Esophagus (tissue), 2 donors: ENCODE measurements around the gene MOSPD3. TPM values are rescaled to one million over a fixed set of nuclear protein-coding genes. Genes with fewer than 3 reads are reported as not detected.

Experiments used
- H3K27ac ChIP-seq, 2 donors: one replicate each; pipeline ENCODE4 v1.5.1; 2013; ENCODE audit warnings: low read depth in 2 of 2, mild to moderate bottlenecking in 2 of 2, inconsistent platforms in 1 of 2, low read length in 1 of 2, moderate library complexity in 1 of 2
- H3K27me3 ChIP-seq, 2 donors: one replicate each; pipeline ENCODE4 v1.6.1; 2013; ENCODE audit warnings: low read length in 2 of 2, control low read depth in 1 of 2, mild to moderate bottlenecking in 1 of 2; ENCODE audit not compliant: insufficient read depth in 2 of 2, control insufficient read depth in 1 of 2
- H3K36me3 ChIP-seq, 2 donors: one replicate each; pipeline ENCODE4 v1.6.1; 2013; ENCODE audit warnings: low read length in 1 of 2; ENCODE audit not compliant: control insufficient read depth in 2 of 2, insufficient read depth in 2 of 2
- H3K4me1 ChIP-seq, 2 donors: one replicate each; pipeline ENCODE4 v1.6.1; 2013; ENCODE audit warnings: low read length in 1 of 2; ENCODE audit not compliant: control insufficient read depth in 2 of 2, insufficient read depth in 2 of 2
- H3K4me3 ChIP-seq, 2 donors: one replicate each; pipeline ENCODE4 v1.5.1; 2013; ENCODE audit warnings: low read length in 2 of 2, mild to moderate bottlenecking in 2 of 2, low read depth in 1 of 2, moderate library complexity in 1 of 2
- H3K9me3 ChIP-seq, 2 donors: one replicate each; pipeline ENCODE4 v1.6.1; 2013; ENCODE audit warnings: mild to moderate bottlenecking in 2 of 2, low read depth in 1 of 2, low read length in 1 of 2, moderate library complexity in 1 of 2; ENCODE audit not compliant: control insufficient read depth in 2 of 2, insufficient read depth in 1 of 2
- WGBS, 2 donors: extraction: QIAGEN DNeasy Blood & Tissue Kit; methylation state at CpG; one replicate each; pipeline ENCODE4 v1.1.7; 2013; 5-methylcytosine and 5-hydroxymethylcytosine counted together
- polyA plus RNA-seq, 2 donors: library from polyadenylated mRNA; stranded (reverse); fragments of 200-250 nt; gene quantifications; one replicate each; pipeline ENCODE4 v1.2.3, GENCODE V29; 2013
- donor health status: healthy with polysubstance abuse.
- donor health status: Bipolar disorder and iron deficiency.

The MOSPD3 gene
- polyA plus RNA-seq, 2 donors, result 15.5 to 18.4 TPM

- Histone ChIP-seq H3K36me3 (peaks cover 0 to 49% of the 10 kb centered on the region in 2 donors), H3K4me3 (peak overlapping the region; percentile 17 to 18), H3K27me3 (no peaks in the 10 kb centered on the region), H3K9me3 (no peaks in the 10 kb centered on the region), H3K27ac (peak overlapping the region; percentile 85 to 99), H3K4me1 (peaks cover 14 to 36% of the 10 kb centered on the region in 2 donors)
- WGBS, 2 donors, result 61 to 63% methylated on average over 20 of the region's 20 CpGs
Observed at GRCh38 chr7:100582041-100582579, 30.2 kb upstream of the MOSPD3 start.

DNA sequence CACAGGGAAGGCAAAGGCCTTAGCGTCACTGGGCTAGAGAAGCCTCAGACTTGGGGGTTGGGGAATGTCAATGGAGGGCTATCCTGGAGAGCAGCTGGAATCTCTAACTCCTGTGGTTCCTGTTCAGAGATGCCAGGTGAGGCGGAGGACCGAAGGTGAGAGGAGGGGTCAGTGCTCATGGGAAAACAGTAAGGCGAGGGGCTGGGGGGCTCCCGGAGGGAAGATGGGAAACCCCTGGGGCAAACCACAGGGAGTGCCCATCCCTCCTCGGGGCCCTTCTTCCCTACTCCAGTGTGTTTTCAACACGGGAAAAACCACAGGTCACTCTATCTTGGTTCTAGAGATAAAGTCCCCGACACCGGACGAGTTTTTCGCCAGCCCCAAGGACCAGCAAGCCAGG, 29.7 kb upstream of the MOSPD3 start:
- peak overlapping the region; percentile 17 to 18 for H3K4me3 ChIP-seq
- H3K27me3 ChIP-seq, result no peaks in the 10 kb centered on the region
- H3K36me3 ChIP-seq, result peaks cover 0 to 44% of the 10 kb centered on the region in 2 donors
- peaks cover 14 to 36% of the 10 kb centered on the region in 2 donors for H3K4me1 ChIP-seq
- H3K27ac ChIP-seq, result peak overlapping the region; percentile 85 to 99
- H3K9me3 ChIP-seq, result no peaks in the 10 kb centered on the region
- 62 to 70% methylated on average over 11 of the region's 11 CpGs for whole genome bisulfite sequencing, 2 donors

DNA sequence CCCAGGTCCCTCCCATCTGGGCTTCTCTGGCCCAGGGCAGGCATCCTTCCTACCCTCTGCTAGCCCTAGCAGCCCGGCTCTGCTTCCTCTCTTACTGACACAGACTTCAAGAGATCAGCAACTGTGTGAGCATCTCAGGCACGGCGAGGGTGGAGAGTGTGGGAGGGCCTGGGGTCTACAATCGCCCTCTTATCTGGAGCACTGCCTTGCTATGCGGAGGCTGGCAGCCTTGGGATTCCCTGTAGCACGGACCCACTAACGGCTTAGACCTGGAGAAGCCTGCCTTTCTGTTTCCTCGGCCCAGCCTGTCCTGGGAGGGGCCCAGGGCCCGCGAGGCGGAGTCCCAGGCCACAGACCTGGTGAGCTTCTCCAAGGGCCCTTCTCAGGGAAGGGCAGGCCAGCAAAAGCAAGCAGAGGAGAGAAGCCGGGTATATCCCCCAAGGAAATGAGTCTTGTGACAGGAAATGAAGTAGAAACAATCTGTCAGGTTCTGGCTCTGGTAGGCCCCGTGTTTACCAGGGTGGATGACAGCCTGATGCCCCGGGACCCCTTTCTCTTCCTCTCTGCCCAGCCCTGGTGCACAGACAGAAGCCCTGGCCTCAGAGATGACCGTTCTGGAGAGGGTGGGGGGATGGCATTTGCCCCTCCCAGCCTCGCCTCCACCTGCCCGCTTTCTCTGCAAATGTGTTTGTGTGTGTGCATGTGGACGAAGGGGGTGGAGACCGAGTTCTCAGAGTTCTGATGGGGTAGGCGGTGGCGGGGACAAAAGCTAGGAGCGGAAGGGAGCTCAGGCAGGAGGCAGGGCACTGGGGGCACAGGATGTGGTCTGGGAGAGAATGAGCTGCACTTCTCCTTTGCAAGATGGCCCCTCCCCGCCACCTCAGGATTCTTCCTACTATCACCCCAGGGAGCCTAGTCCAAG, 28.9 kb upstream of the MOSPD3 start:
- Histone ChIP-seq H3K4me3 (peak overlapping the region; percentile 36 to 77), H3K27me3 (no peaks in the 10 kb centered on the region), H3K27ac (peak overlapping the region; percentile 85 to 99), H3K36me3 (peaks cover 0 to 36% of the 10 kb centered on the region in 2 donors), H3K4me1 (peaks cover 14 to 36% of the 10 kb centered on the region in 2 donors), H3K9me3 (no peaks in the 10 kb centered on the region)
- WGBS, 2 donors, result 32 to 38% methylated on average over 23 of the region's 23 CpGs

DNA sequence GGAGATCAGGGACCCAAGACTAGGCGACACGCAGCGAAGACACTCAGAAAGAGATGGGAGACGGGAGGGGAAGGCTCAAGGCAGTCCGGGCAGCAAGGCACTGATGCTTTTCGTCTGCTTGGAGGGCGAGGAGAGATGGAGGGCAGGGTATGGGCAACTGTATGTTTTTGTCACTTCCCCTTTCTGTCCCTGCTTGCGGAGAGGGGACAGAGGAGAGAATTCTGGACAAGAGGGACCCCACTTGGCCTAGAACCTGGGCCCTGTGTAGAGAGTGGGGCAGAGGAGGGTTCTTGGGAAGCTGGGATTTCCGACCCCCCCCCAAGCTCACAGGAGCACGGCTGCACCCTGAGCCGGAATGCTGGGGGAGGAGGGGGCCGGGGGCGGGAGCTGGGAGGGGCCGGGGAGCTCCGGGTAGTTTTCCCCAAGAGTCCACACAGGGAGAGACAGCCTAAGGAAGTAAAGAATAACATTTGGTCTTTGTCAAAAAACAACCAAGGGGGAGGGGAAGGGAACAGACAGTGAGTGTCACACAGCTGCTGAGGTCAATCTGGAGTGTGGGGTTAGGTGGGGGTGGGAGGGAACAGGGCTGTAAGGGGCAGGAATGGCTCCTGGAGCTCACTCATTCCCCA, 28.2 kb upstream of the MOSPD3 start:
- Histone ChIP-seq H3K36me3 (peaks cover 0 to 29% of the 10 kb centered on the region in 2 donors), H3K4me1 (peaks cover 14 to 36% of the 10 kb centered on the region in 2 donors), H3K27ac (peak overlapping the region; percentile 99), H3K27me3 (no peaks in the 10 kb centered on the region), H3K4me3 (peak overlapping the region; percentile 77 to 78), H3K9me3 (no peaks in the 10 kb centered on the region)
- WGBS, 2 donors, result 32 to 38% methylated on average over 15 of the region's 15 CpGs

DNA sequence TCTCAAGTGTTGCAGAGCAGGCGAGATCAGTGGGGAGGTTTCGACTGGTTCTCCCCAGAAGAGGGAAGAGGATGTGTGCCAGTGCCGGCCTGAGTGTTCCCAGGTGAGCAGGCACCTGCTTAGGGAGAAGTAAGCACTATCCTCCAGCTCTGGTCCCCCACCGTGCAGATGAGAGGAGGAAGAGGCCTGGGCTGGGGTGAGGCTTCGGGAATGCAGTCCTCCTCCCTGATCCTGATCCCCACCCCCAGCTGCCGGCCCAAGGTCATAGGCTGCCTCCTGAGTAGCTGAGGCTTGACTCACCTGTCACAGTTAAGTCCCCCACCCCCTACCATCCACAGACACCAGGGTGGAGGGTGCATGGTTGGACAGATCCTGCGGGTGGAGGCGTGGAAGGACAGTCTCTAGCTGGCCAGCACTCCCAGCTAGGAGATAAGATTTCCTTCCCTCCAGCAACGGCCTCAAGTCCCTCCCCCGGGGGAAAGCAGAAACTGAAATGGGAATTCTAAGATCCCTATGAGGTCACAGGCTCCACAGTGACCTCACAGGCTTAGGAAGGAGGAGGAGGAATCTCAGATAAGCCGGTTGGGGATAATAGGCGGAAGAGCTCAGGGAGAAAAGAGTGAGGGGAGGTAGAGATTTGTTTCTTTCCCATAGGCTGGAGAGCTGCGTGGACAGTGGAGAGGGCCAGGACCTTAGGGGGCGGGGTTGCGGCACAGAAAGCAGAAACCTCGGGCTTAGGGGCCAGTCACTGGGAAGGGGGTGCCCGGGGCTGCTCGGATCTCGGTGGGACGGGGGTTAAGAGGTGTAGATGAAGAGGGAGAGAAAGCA, 27.4 kb upstream of the MOSPD3 start:
- Histone ChIP-seq H3K9me3 (no peaks in the 10 kb centered on the region), H3K4me3 (peak overlapping the region; percentile 77 to 78), H3K27me3 (no peaks in the 10 kb centered on the region), H3K27ac (peak overlapping the region; percentile 99), H3K36me3 (peaks cover 0 to 25% of the 10 kb centered on the region in 2 donors), H3K4me1 (peaks cover 14 to 36% of the 10 kb centered on the region in 2 donors)
- 2 to 4% methylated on average over 20 of the region's 20 CpGs for WGBS, 2 donors

DNA sequence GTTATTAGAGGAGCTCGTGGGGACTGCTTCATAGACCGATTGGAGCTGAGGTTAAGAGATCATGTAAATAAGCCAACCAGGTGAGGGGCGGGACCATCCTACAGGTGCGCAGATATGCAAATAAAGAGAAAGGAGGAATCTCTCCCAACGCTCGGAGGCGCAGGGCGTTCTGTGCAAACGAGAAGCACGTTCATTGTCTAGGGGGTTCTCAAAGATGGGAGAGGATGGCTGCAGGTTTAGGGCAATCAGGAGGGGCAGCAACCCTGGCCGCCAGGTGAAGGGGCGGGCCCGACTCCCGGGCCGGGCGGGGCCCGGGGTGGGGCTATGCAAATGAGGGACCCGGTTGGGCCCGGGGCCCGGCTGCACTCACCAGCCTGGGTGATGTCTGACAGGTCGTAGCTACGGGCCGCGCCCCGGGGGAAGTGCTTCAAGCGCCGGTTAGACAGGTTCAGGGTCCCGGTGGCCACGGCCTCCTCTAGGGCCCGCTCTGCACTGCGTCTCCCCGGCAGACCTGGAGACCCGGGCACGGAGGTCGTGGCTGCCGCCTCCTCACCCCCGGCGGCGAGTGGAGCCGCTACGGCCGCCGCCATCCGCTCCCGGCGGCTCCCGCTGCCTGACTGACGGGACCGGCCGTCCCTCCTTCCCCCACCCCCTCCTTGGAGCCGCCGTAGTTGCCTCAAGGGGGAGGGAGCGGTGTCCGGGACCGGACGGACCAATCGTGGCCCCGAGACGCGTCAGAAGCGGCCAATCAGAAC, 26.7 kb upstream of the MOSPD3 start, which contains the start of gene LRCH4:
TSS of gene LRCH4 (minus strand) at position 619 of the 755 bp plus-strand sequence. CDS start at position 590, 29 bp downstream.
- peak within 1 kb of the TSS; percentile 77 to 78 for H3K4me3 ChIP-seq
- WGBS, 2 donors, result 0% methylated on average over 34 to 61 of the region's 61 CpGs
- H3K4me1 ChIP-seq, result peaks cover 14 to 34% of the 10 kb centered on the region in 2 donors
- no peaks in the 10 kb centered on the region for H3K9me3 ChIP-seq
- H3K36me3 ChIP-seq, result peaks cover 0 to 17% of the 10 kb centered on the region in 2 donors
- no peaks in the 10 kb centered on the region for H3K27me3 ChIP-seq
- peak within 1 kb of the TSS; percentile 99 for H3K27ac ChIP-seq

DNA sequence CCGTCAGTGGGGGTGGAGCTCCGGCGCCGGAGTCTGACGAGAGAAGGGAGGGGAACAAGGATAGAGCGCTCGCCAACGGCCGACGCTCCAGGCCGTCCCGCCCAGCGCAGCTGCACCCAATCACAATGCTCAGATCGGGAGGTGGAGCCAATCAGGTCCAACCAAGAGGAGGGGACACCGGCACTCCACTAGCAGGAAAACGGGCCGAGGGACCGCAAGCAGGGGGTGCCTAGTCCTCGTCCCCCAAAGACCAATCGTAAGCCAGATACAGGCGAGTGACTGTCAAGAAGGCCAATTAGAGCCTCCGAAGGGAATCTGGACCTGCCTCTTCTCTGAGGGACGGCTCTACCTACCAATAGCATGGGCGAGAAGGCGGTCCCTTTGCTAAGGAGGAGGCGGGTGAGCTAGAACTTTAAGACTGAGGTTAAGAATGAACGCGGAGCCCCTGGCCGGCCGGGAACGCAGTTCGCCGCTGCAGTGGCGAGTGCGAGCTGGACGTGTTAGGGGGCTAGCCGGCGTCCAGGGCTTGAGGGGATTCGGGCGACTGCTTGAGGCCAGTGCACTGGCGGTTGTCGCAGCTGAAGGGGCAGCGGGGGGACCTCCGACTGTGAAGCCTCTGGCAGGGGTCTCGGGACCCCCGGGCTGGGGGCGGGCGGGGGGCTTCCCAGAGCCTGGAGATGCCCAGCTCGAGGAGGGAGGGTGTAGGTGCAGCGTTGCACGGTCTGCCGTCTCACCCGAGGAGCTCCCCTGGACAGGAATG, 25.9 kb upstream of the MOSPD3 start, which contains the start of gene FBXO24:
TSS of gene FBXO24 (plus strand) at position 63 of the 760 bp plus-strand sequence. CDS start at position 361, 298 bp downstream.
- H3K9me3 ChIP-seq, result no peaks in the 10 kb centered on the region
- WGBS, 2 donors, result 0% methylated on average over 52 to 53 of the region's 53 CpGs
- H3K36me3 ChIP-seq, result peaks cover 0 to 11% of the 10 kb centered on the region in 2 donors
- peak within 1 kb of the TSS; percentile 99 for H3K27ac ChIP-seq
- peak within 1 kb of the TSS; percentile 77 to 78 for H3K4me3 ChIP-seq
- no peaks in the 10 kb centered on the region for H3K27me3 ChIP-seq
- H3K4me1 ChIP-seq, result peaks cover 14 to 32% of the 10 kb centered on the region in 2 donors

DNA sequence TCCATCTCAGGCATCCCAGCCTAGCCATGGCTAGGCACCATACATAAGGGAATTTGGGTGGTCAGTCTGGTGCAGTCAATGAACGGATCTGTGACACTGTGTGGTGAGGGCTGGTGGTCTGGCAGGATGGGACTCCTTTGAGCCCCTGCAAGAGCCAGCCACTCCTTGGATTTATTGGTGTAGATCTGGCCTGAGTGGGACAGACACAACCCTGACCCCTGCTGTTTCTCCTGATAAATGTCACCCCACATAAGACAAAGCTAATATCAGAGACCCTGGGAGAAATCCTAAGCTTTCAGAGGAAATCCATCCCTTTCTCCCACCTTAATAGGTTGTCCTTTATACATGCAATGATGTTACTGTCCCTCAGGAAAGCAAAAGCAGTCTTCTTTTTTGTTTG, 23.9 kb upstream of the MOSPD3 start:
- H3K36me3 ChIP-seq, result peaks cover 0 to 2% of the 10 kb centered on the region in 2 donors
- 68 to 83% methylated on average over 1 of the region's 1 CpG for WGBS, 2 donors
- H3K9me3 ChIP-seq, result no peaks in the 10 kb centered on the region
- H3K4me1 ChIP-seq, result peaks cover 4 to 15% of the 10 kb centered on the region in 2 donors
- no peak overlapping the region for H3K27ac ChIP-seq
- H3K4me3 ChIP-seq, result no peak overlapping the region
- H3K27me3 ChIP-seq, result no peaks in the 10 kb centered on the region
